K562 (cell line): ENCODE measurements around the gene BFSP2. TPM values are rescaled to one million over a fixed set of nuclear protein-coding genes. Genes with fewer than 3 reads are reported as not detected.

Experiments
- CHAMP1 ChIP-seq: fragments of 450-650 bp; IDR thresholded peaks from 2 replicates; pipeline ENCODE4 v1.6.1; 2016; ENCODE audit warnings: mild to moderate bottlenecking
- ID3 ChIP-seq, 2 experiments: fragments of 250-450 bp in 1 of 2; fragments of 450-650 bp in 1 of 2; sonication (Bioruptor Pico) in 1 of 2; IDR thresholded peaks; 2 replicates each; pipeline versions ENCODE4 v1.6.1 to v1.8.0; 2016 to 2021; ENCODE audit warnings: mild to moderate bottlenecking in 2 of 2, moderate library complexity in 2 of 2, missing compliant biosample characterization in 1 of 2, missing genetic modification characterization in 1 of 2
- SIX5 ChIP-seq, 2 experiments: IDR thresholded peaks; 2 replicates each; pipeline ENCODE4 v1.6.1; 2011; ENCODE audit warnings: low read length in 2 of 2, borderline replicate concordance in 1 of 2, low read depth in 1 of 2, mild to moderate bottlenecking in 1 of 2, moderate library complexity in 1 of 2; ENCODE audit not compliant: insufficient read depth in 1 of 2
- TFAP4 ChIP-seq: sonication (generic); formaldehyde crosslinking; IDR thresholded peaks from 2 replicates; pipeline ENCODE4 v1.8.0; 2022; ENCODE audit warnings: missing genetic modification reagents, mild to moderate bottlenecking, moderate library complexity, borderline replicate concordance
- ZNF282 ChIP-seq: sonication (generic); formaldehyde crosslinking; IDR thresholded peaks from 2 replicates; pipeline ENCODE4 v1.8.1; 2023; ENCODE audit warnings: missing genetic modification reagents
- polyA plus RNA-seq, 8 experiments: library from polyadenylated mRNA; depleted of rRNA in 4 of 8; stranded (reverse) in 5 of 8; unstranded in 3 of 8; fragments of >200 nt; fragmentation: Nextera tagmentation in 2 of 8; fragmentation: Illumina TruSeq in 1 of 8; extraction: Ambion mirVana in 2 of 8; extraction: Trizol in 1 of 8; gene quantifications; 2 replicates each; pipeline versions ENCODE4 v1.2.1 to v1.2.3, GENCODE V29; 2011 to 2014; ENCODE audit warnings: inconsistent platforms in 1 of 8, missing spikeins in 1 of 8
- total RNA-seq, 7 experiments: library from RNA; depleted of rRNA in 6 of 7; stranded (reverse); fragments of >200 nt in 6 of 7; fragmentation: Illumina TruSeq in 2 of 7; extraction: Trizol in 2 of 7; gene quantifications; 2 replicates each; pipeline versions ENCODE4 v1.2.1 to v1.2.3, GENCODE V29; 2011 to 2021; ENCODE audit warnings: low replicate concordance in 1 of 7

The BFSP2 gene
- total and polyA plus RNA-seq, 9 of the 15 experiments (the other 6 are each of a cell fraction or from before 2014, with no cell fraction given): not detected

GRCh38 chr3:133387341-133387740 lies 12.5 kb upstream of the BFSP2 start (continued):
- TF ChIP-seq CHAMP1 (no peak), SIX5 (IDR thresholded peaks at IDR 0.05; ENCODE audit: borderline replicate concordance in 1 of 2, insufficient read depth in 1 of 2, low read depth in 1 of 2, low read length in 2 of 2) (no peak), ID3 (CRISPR knock-in tag; IDR thresholded peaks at IDR 0.05) (no peak), ID3 (tag; IDR thresholded peaks at IDR 0.05) (no peak), ZNF282 (CRISPR knock-in tag) (no peak), TFAP4 (CRISPR knock-in tag) (no peak)
